Activated effector memory CD4-positive, alpha-beta T cell treated with anti-CD3 and anti-CD28 coated beads, Interleukin-2, amount 50 U/mL, for 16 hours (primary cell): Measurements from ENCODE around the gene HPDL.
"Not testable (repeated sequence)": the region's sequence is repeated elsewhere in the genome, so short reads cannot be mapped to it uniquely, and the experiment has no call there.

Experiments used
- DNase-seq: peaks from one replicate; pipeline ENCODE4 v3.0.0-alpha.2; 2020

Gene HPDL

GRCh38 chr1:45326627-45327623 is at the start of gene HPDL:
Gene HPDL (plus strand): TSS chr1:45326895. CDS start chr1:45327149, 254 bp downstream.
- peak; percentile 83 for DNase-seq

GRCh38 chr1:45282351-45282750 is 44.3 kb upstream of the HPDL start:
- no peak for DNase-seq

GRCh38 chr1:45284858-45285257 is 41.8 kb upstream of the HPDL start:
- not testable (repeated sequence) for DNase-seq

- not testable (repeated sequence) for DNase-seq
Measured at GRCh38 chr1:45286521-45286920, 40.2 kb upstream of the HPDL start.

- DNase-seq, result not testable (repeated sequence)
Measured at GRCh38 chr1:45291002-45291401, 35.7 kb upstream of the HPDL start.

GRCh38 chr1:45291716-45292115 is 35.0 kb upstream of the HPDL start:
- DNase-seq, result no peak

- no peak for DNase-seq
Measured at GRCh38 chr1:45297666-45298356, 28.9 kb upstream of the HPDL start.

- DNase-seq, result no peak
Measured at GRCh38 chr1:45299296-45299695, 27.4 kb upstream of the HPDL start.

- peak; percentile 66 for DNase-seq
Measured at GRCh38 chr1:45299981-45300668, 26.6 kb upstream of the HPDL start.

GRCh38 chr1:45300669-45300997 is 26.1 kb upstream of the HPDL start:
- no peak for DNase-seq

- no peak for DNase-seq
Measured at GRCh38 chr1:45302505-45303150, 24.1 kb upstream of the HPDL start.

- peak; percentile 98 for DNase-seq
Measured at GRCh38 chr1:45303520-45304310, 23.0 kb upstream of the HPDL start.

- DNase-seq, result no peak
Measured at GRCh38 chr1:45304311-45305081, 22.2 kb upstream of the HPDL start.

- no peak for DNase-seq
Measured at GRCh38 chr1:45305231-45305630, 21.5 kb upstream of the HPDL start.

- DNase-seq, result no peak
Measured at GRCh38 chr1:45306319-45306718, 20.4 kb upstream of the HPDL start.

GRCh38 chr1:45306905-45307304 is 19.8 kb upstream of the HPDL start:
- no peak for DNase-seq

- DNase-seq, result no peak
Measured at GRCh38 chr1:45314266-45314665, 12.4 kb upstream of the HPDL start.

GRCh38 chr1:45317166-45317565 is 9.5 kb upstream of the HPDL start:
- DNase-seq, result no peak

GRCh38 chr1:45319761-45320160 is 6.9 kb upstream of the HPDL start:
- DNase-seq, result no peak

- no peak for DNase-seq
Measured at GRCh38 chr1:45321444-45321843, 5.3 kb upstream of the HPDL start.

GRCh38 chr1:45322486-45323040 is 4.1 kb upstream of the HPDL start:
- DNase-seq, result no peak
